Smooth muscle cell (in vitro differentiated cells): ENCODE results near the gene GPC5. TPM values are rescaled to one million over a fixed set of nuclear protein-coding genes. Genes with fewer than 3 reads are reported as not detected.
A peak's percentile ranks its signal among the peaks of the same experiment; 100 is the strongest.
"Not testable (repeated sequence)": the region's sequence is repeated elsewhere in the genome, so short reads cannot be mapped to it uniquely, and the experiment has no call there.

Experiments
- DNase-seq: peaks from one replicate; lab custom pipeline; 2025; ENCODE audit not compliant: unreplicated experiment; lab: John Stamatoyannopoulos, UW
- H2AFZ ChIP-seq: fragments of 200-600 bp; sonication (generic); 2 replicates; pipeline ENCODE4 v1.6.0; 2016; ENCODE audit warnings: antibody characterized with exemption, low read depth, mild to moderate bottlenecking
- H3F3A ChIP-seq: fragments of 200-600 bp; sonication (generic); 2 replicates; pipeline ENCODE4 v1.6.0; 2017; ENCODE audit warnings: antibody characterized with exemption, low read depth
- H3K27ac ChIP-seq: fragments of 200-600 bp; sonication (generic); 2 replicates; pipeline ENCODE4 v1.5.1; 2016; ENCODE audit warnings: low read depth, mild to moderate bottlenecking
- H3K27me3 ChIP-seq: fragments of 200-600 bp; sonication (generic); 2 replicates; pipeline ENCODE4 v1.6.1; 2016; ENCODE audit warnings: low read depth, mild to moderate bottlenecking
- H3K36me3 ChIP-seq: fragments of 200-600 bp; sonication (generic); 2 replicates; pipeline ENCODE4 v1.5.1; 2016; ENCODE audit warnings: low read depth
- H3K4me1 ChIP-seq: fragments of 200-600 bp; sonication (generic); 2 replicates; pipeline ENCODE4 v1.5.1; 2016; ENCODE audit warnings: low read depth
- H3K4me2 ChIP-seq: fragments of 200-600 bp; sonication (generic); 2 replicates; pipeline ENCODE4 v1.6.0; 2016; ENCODE audit warnings: mild to moderate bottlenecking
- H3K4me3 ChIP-seq: fragments of 200-600 bp; sonication (generic); 2 replicates; pipeline ENCODE4 v1.5.1; 2016; ENCODE audit warnings: mild to moderate bottlenecking
- H3K79me2 ChIP-seq: fragments of 200-600 bp; sonication (generic); 2 replicates; pipeline ENCODE4 v1.6.0; 2016; ENCODE audit warnings: low read depth, mild to moderate bottlenecking
- H3K9ac ChIP-seq: fragments of 200-600 bp; sonication (generic); 2 replicates; pipeline ENCODE4 v1.6.0; 2016; ENCODE audit warnings: low read depth
- H3K9me3 ChIP-seq: fragments of 200-600 bp; sonication (generic); replicated peaks from 2 replicates; pipeline ENCODE4 v1.5.1; 2016; ENCODE audit warnings: low read depth
- H4K20me1 ChIP-seq: fragments of 200-600 bp; sonication (generic); 2 replicates; pipeline ENCODE4 v1.6.0; 2016; ENCODE audit warnings: low read depth
- CTCF ChIP-seq: fragments of 200-600 bp; sonication (generic); IDR thresholded peaks from 2 replicates; pipeline ENCODE4 v1.5.1; 2017; ENCODE audit warnings: borderline replicate concordance, mild to moderate bottlenecking, antibody characterized with exemption; ENCODE audit not compliant: insufficient read depth, poor library complexity, severe bottlenecking
- WGBS: methylation state at CpG from one replicate; pipeline ENCODE4 v1.1.7; 2016; ENCODE audit warnings: low lambda C conversion rate; 5-methylcytosine and 5-hydroxymethylcytosine counted together
- polyA plus RNA-seq: library from polyadenylated mRNA; unstranded; fragments of >200 nt; fragmentation: Nextera tagmentation; extraction: Ambion mirVana; gene quantifications from 2 replicates; pipeline ENCODE4 v1.2.1, GENCODE V29; 2016
- total RNA-seq: library from RNA; depleted of rRNA; stranded (reverse); fragments of >200 nt; gene quantifications from 2 replicates; pipeline ENCODE4 v1.2.3, GENCODE V29; 2014

The GPC5 gene
- total and polyA plus RNA-seq, 2 experiments from 2014 or later: 0.99 to 1.0 TPM

- H3K4me3 ChIP-seq: no peak overlapping the region
- H3K36me3 ChIP-seq: no peaks in the 10 kb centered on the region
- no peak overlapping the region for H3K9ac ChIP-seq
- H3K27me3 ChIP-seq: no peaks in the 10 kb centered on the region
- 60% methylated on average over 2 of the region's 2 CpGs for WGBS
- H2AFZ ChIP-seq: no peak overlapping the region
- H3K4me2 ChIP-seq: no peak overlapping the region
- H3F3A ChIP-seq: no peaks in the 10 kb centered on the region
- no peak overlapping the region for H3K27ac ChIP-seq
- H3K79me2 ChIP-seq: no peaks in the 10 kb centered on the region
- no peaks in the 10 kb centered on the region for H4K20me1 ChIP-seq
- no peaks in the 10 kb centered on the region for H3K4me1 ChIP-seq
- no peak for DNase-seq
- no peaks in the 10 kb centered on the region for H3K9me3 ChIP-seq
- no peak for TF ChIP-seq CTCF
Observed at GRCh38 chr13:91776611-91777193, 378.3 kb downstream of the GPC5 start.

GRCh38 chr13:91778123-91778522 is 379.7 kb downstream of the GPC5 start:
- no peaks in the 10 kb centered on the region for H3K36me3 ChIP-seq
- H3K9me3 ChIP-seq: no peaks in the 10 kb centered on the region
- no peaks in the 10 kb centered on the region for H3K27me3 ChIP-seq
- TF ChIP-seq CTCF: no peak
- no peak overlapping the region for H3K9ac ChIP-seq
- H3K79me2 ChIP-seq: no peaks in the 10 kb centered on the region
- H3K27ac ChIP-seq: no peak overlapping the region
- no peak for DNase-seq
- no peaks in the 10 kb centered on the region for H3F3A ChIP-seq
- no peaks in the 10 kb centered on the region for H3K4me1 ChIP-seq
- no peak overlapping the region for H2AFZ ChIP-seq
- H3K4me3 ChIP-seq: no peak overlapping the region
- no peaks in the 10 kb centered on the region for H4K20me1 ChIP-seq
- 98% methylated on average over 4 of the region's 4 CpGs for WGBS
- H3K4me2 ChIP-seq: no peak overlapping the region

- not testable (repeated sequence) for H3K9ac ChIP-seq, H3F3A ChIP-seq
Observed at GRCh38 chr13:91781982-91782691, 383.7 kb downstream of the GPC5 start.

More at GRCh38 chr13:91781982-91782691, 383.7 kb downstream of the GPC5 start:
- not testable (repeated sequence) for H3K4me1 ChIP-seq, H3K9me3 ChIP-seq, H3K4me2 ChIP-seq, H3K36me3 ChIP-seq, H3K27me3 ChIP-seq, H4K20me1 ChIP-seq, DNase-seq, H3K79me2 ChIP-seq, H3K27ac ChIP-seq, H3K4me3 ChIP-seq
- peak; percentile 41 for TF ChIP-seq CTCF
- WGBS: 63% methylated on average over 7 of the region's 7 CpGs
- peak overlapping the region; percentile 64 for H2AFZ ChIP-seq
